NCI-H2081 treated with DMSO at 0.1 percent for 48 hours (cell line): ENCODE results near the gene VHLL.
"Not testable (repeated sequence)": the region's sequence is repeated elsewhere in the genome, so short reads cannot be mapped to it uniquely, and the experiment has no call there.

Experiments used
- DNase-seq: peaks from one replicate; lab custom pipeline; 2025; lab: John Stamatoyannopoulos, UW

Gene VHLL

DNA sequence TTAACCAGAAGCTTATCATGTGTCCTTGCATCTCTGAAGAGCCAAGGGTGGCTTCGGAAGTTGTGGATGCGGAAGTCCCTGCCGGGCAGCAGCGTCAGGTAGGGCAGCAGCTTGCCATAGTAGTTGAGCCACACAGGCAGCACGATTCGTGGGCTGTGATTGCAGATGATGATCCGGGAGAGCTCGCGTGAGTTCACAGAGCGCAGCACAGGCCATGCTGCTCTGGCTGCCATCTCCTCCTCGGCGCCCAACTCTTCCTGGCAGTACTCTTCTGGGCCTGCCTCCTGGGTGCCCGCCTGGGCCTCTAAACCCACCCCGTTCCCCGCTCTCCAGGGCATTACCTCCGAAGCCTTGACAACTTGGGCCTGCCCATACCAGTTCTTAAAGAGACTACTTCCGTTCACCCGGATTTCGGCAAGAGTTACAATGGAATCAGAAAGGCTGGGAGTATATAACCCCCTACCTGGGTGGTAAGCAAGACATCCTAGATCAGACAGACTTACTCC lies at the start of gene VHLL:
Gene VHLL, minus strand, starts transcription at position 456 of the 506 bp plus-strand sequence. Its CDS starts 118 bp downstream, at position 338.
- no peak for DNase-seq

DNA sequence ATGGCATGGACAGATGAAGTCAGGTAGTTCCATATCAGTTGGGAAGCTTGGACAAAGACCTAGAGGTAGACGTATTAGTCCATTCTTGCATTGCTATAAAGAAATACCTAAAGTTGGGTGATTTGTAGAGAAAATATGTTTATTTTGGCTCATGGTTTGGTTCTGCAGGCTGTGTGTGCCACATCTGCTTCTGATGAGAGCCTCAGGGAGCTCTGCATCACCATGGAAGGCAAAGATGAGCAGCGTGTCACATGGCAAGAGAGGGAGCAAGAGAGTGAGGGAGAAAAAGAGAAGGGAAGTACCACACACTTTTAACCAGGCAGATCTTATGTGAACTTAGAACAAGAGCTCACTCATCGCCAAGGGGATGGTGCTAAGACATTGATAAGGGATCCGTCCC lies 48.2 kb upstream of the VHLL start:
- no peak for DNase-seq

DNA sequence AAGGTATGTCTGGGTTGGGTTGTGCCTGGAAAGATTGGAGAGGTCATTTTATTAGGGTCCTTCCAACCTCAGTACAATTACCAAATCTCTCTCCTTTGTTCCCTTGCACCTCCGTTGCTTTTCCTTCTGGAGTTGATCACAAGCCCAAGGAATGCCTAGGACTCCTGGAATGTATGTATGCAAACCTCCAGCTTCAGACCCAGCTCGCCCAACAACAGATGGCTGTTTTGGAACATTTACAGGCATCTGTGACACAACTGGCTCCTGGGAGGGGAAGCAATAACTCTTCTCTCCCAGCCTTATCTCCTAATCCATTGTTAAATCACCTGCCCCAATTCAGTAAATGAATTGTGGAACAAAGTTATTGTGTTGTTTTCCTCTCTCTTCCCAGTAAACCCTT lies 47.5 kb upstream of the VHLL start:
- no peak for DNase-seq

- not testable (repeated sequence) for DNase-seq
Measured at GRCh38 chr1:156346035-156346434, 46.9 kb upstream of the VHLL start.

- DNase-seq, result no peak
Measured at GRCh38 chr1:156344409-156344808, 45.3 kb upstream of the VHLL start.

- DNase-seq, result no peak
Measured at GRCh38 chr1:156342166-156342955, 43.3 kb upstream of the VHLL start.

- peak; percentile 100 for DNase-seq
Measured at GRCh38 chr1:156338180-156338976, 39.3 kb upstream of the VHLL start, which contains the start of the genes CCT3 and TSACC. CCT3 (minus strand) TSS chr1:156338292; CDS start chr1:156338184, 108 bp downstream. TSACC (plus strand) TSS chr1:156338526; CDS start chr1:156339758, 1,232 bp downstream.

- DNase-seq, result no peak
Measured at GRCh38 chr1:156337888-156338179, 38.7 kb upstream of the VHLL start.

GRCh38 chr1:156337052-156337887 lies 38.2 kb upstream of the VHLL start:
- DNase-seq, result no peak

DNA sequence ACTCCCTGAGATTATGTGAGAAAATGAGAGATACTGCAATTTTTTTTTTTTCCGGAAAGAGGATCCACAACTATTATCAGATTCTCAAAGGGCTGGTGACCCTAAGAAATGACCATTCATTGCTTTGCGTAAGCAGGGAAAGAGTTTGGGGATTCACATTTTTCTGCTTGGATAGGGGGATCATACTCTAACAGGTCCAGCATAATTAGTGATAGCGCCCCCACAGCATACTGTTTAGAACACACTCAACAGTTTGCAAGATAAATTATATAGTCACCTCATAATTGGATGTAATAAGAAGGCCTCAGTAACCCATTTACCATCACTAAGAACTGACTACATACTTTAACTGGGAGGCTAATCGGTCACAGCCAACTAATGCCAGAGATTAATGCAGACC lies 37.1 kb upstream of the VHLL start:
- no peak for DNase-seq

DNA sequence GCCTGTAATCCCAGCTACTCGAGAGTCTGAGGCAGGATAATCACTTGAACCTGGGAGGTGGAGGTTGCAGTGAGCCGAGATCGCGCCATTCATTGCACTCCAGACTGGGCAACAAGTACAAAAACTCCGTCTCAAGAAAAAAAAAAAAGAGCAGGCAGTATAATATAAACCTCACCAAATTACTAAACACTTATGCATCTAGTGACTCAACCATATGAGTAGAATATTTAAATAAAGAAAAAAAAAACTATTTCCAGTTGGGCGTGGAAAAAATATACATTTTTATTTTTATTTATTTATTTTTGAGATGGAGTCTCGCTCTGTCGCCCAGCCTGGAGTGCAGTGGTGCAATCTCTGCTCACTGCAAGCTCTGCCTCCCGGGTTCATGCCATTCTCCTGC lies 24.1 kb upstream of the VHLL start:
- DNase-seq, result not testable (repeated sequence)

DNA sequence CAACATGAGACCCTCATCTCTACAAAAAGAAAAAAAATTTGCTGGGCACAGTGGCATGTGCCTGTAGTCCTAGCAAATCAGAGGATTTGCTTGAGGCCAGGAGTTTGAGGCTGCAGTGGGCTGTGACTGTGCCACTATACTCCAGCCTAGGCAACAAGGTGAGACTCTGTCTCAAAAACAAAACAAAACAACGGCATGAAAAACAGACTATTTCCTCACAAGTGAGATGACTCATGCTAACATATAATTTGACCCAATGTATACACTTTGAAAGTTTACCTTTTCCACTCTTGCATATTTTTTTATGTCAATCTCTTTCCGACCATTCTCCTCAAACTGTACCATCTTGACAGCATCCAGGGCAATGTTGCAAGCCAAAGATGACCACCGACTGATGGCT lies 21.5 kb upstream of the VHLL start:
- no peak for DNase-seq

- DNase-seq, result no peak
Measured at GRCh38 chr1:156319664-156320063, 20.6 kb upstream of the VHLL start.

GRCh38 chr1:156316909-156317308 lies 17.8 kb upstream of the VHLL start:
- no peak for DNase-seq

- DNase-seq, result no peak
Measured at GRCh38 chr1:156310962-156311361, 11.9 kb upstream of the VHLL start.

DNA sequence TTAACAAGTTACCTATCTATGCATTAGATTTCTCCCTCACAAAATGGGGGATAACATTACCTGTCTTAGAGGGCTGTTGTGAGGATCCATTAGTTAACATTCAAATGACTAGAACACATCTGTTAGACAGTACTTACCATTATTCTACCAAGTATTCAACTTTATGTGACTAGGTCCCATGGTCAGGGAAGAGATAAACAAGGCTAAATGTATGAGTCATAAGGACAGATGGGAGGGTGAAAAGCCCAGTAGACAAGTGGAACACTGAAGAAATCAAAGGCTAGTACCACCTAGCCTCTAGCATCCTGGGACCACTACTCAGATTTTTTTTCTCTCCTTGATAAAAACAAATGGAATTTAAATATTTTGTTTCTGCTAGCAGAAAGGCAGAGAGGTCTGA lies 9.0 kb upstream of the VHLL start:
- DNase-seq, result no peak

GRCh38 chr1:156305215-156305614 lies 6.1 kb upstream of the VHLL start:
- no peak for DNase-seq

DNA sequence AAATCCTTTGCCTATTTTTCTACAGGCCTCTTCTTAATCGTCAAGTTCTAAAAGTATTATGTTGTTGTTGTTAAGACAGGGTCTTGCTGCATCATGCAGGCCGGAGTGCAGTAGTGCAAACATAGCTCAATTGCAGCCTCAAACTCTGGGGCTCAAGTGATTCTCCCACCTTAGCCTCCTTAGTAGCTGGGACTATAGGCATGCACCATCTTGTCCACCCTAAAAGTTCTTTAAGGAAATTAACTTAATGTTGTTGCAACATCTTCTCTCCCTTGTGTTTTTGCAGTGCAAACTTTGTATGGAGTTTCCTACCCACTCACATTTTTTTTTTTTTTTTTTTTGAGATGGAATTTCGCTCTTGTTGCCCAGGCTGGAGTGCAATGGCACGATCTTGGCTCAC lies 4.1 kb upstream of the VHLL start:
- no peak for DNase-seq

DNA sequence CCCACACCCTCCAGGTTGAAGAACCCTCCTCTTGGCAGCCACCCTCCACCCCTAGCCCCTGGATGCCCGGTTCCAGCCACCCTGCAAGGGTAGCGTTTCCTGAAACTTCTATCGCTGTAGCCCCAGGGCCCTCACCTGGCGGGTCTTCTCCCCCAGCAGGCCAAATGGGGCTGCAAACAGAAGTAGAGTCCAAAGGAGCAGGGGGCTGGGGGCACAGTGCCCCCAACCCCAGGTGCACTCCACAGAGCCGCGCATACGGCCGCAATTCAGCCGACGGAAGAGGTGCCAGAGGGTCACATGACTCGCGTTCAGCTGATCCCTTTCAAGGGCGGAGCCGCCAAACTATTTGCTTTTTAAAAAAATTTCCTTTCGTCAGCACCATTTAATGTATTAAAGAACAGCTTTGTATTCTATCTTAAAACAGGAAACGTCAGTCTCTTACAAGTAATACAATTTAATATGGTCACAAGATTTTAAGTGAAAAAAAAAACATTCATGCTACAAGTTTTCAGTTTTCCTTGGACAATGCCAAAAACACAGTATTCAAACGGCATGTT lies 3.6 kb downstream of the VHLL start, which contains the start of gene GLMP:
Gene GLMP, minus strand, starts transcription at position 289 of the 557 bp plus-strand sequence. Its CDS starts 34 bp downstream, at position 255.
- DNase-seq, result peak; percentile 24

DNA sequence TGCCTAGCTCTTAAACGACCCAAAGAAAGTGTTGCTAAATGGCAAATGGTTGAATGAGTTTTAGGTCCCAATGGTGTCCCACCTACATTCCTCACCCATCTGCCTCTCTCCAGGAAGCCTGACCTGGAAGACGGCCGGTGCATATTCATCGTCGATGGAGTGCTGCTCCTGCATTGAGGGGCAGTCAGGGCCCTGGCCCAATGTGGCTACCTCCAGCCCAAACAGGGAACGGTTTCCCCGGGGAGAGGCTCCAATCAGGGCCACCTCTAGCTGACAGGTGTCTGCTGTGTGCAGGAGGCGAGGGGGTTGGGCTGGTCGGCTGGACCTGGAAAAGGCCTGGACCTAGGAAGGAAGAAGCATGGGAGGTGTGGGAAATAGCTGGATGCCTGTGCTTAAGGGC lies 5.2 kb downstream of the VHLL start:
- DNase-seq, result no peak

DNA sequence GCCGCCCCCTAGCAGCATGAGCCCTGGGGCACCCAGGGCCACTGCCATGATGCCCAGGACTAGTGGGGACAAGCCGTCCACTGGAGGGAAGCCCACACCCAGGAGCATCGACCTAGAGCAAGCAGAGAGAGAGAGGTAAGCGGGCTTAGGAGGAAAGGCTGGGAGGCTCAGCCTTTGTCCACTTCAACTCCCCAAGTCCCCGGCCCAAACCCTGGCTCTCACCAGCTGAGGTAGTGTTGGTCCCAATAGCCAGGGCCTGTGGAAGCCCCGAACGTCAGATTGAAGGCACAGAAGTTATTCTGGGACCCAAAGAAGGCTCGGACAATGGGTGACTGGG lies 6.0 kb downstream of the VHLL start:
- DNase-seq, result no peak
